GM19351 (cell line): Measurements from ENCODE around the gene BET1.

Experiments
- ATAC-seq: cut with Tn5 transposase; IDR thresholded peaks from one replicate; pipeline ENCODE4 v1.9.1; 2021; ENCODE audit warnings: mild to moderate bottlenecking, moderate library complexity; ENCODE audit not compliant: unreplicated experiment

The BET1 gene

GRCh38 chr7:94015538-94015937 lies 11.4 kb upstream of the BET1 start:
- ATAC-seq: no peak

GRCh38 chr7:94012746-94013145 lies 8.6 kb upstream of the BET1 start:
- no peak for ATAC-seq

- ATAC-seq: no peak
These were observed 7.7 kb upstream of the BET1 start for GRCh38 chr7:94011714-94012353.

GRCh38 chr7:94008537-94008936 lies 4.4 kb upstream of the BET1 start:
- no peak for ATAC-seq

- ATAC-seq: no peak
These were observed 1.6 kb upstream of the BET1 start for GRCh38 chr7:94005753-94006152.

- ATAC-seq: peak; percentile 28
These were observed 620 bp downstream of the BET1 start for GRCh38 chr7:94003446-94004023.

GRCh38 chr7:94001396-94001795 lies 2.8 kb downstream of the BET1 start:
- ATAC-seq: no peak

- ATAC-seq: no peak
These were observed 6.3 kb downstream of the BET1 start for GRCh38 chr7:93997868-93998267.

- ATAC-seq: no peak
These were observed 11.6 kb downstream of the BET1 start for GRCh38 chr7:93992421-93993110.

- ATAC-seq: no peak
These were observed 16.9 kb downstream of the BET1 start for GRCh38 chr7:93987297-93987696.

- no peak for ATAC-seq
These were observed 19.1 kb downstream of the BET1 start for GRCh38 chr7:93985101-93985500.

- ATAC-seq: no peak
These were observed 20.1 kb downstream of the BET1 start for GRCh38 chr7:93984024-93984423.

GRCh38 chr7:93981480-93981874 lies 22.7 kb downstream of the BET1 start:
- ATAC-seq: no peak

- ATAC-seq: no peak
These were observed 23.2 kb downstream of the BET1 start for GRCh38 chr7:93980744-93981479.

- ATAC-seq: no peak
These were observed 26.8 kb downstream of the BET1 start for GRCh38 chr7:93977211-93977950.

- ATAC-seq: no peak
These were observed 31.0 kb downstream of the BET1 start for GRCh38 chr7:93973134-93973533.

- no peak for ATAC-seq
These were observed 32.0 kb downstream of the BET1 start for GRCh38 chr7:93972029-93972725.

- no peak for ATAC-seq
These were observed 35.1 kb downstream of the BET1 start for GRCh38 chr7:93968911-93969620.

- ATAC-seq: no peak
These were observed 39.3 kb downstream of the BET1 start for GRCh38 chr7:93964813-93965212.

- ATAC-seq: no peak
These were observed 39.9 kb downstream of the BET1 start for GRCh38 chr7:93964262-93964661.
